Fibroblast of lung (primary cell): ENCODE data around the gene PPP1R9A. TPM values are rescaled to one million over a fixed set of nuclear protein-coding genes. Genes with fewer than 3 reads are reported as not detected.

Experiments
- DNase-seq, 2 donors: peaks; one replicate each; pipeline versions ENCODE4 v3.0.0 to v3.0.0-alpha.2; 2010; ENCODE audit warnings: low read depth in 2 of 2
- H2AFZ ChIP-seq: 2 replicates; pipeline ENCODE4 v1.5.1; 2012; ENCODE audit warnings: low read length, control low read depth, inconsistent platforms
- H3K27ac ChIP-seq: 2 replicates; pipeline ENCODE4 v1.5.1; 2011; ENCODE audit warnings: low read length, control low read depth; ENCODE audit not compliant: insufficient read depth
- H3K27me3 ChIP-seq: 2 replicates; pipeline ENCODE4 v1.5.1; 2011; ENCODE audit warnings: mild to moderate bottlenecking, low read length; ENCODE audit not compliant: control insufficient read depth, insufficient read depth
- H3K36me3 ChIP-seq: 2 replicates; pipeline ENCODE4 v1.5.1; 2011; ENCODE audit warnings: low read length; ENCODE audit not compliant: control insufficient read depth, insufficient read depth
- H3K4me1 ChIP-seq: 2 replicates; pipeline ENCODE4 v1.5.1; 2011; ENCODE audit warnings: low read length; ENCODE audit not compliant: control insufficient read depth, insufficient read depth; ENCODE audit errors: extremely low read depth
- H3K4me2 ChIP-seq: 2 replicates; pipeline ENCODE4 v1.5.1; 2011; ENCODE audit warnings: low read length, control low read depth; ENCODE audit not compliant: insufficient read depth; ENCODE audit errors: extremely low read depth
- H3K4me3 ChIP-seq, 4 experiments: fragments of 200-600 bp in 1 of 4; sonication (generic) in 1 of 4; replicated peaks in 1 of 4; 2 replicates each; pipeline ENCODE4 v1.5.1; 2011 to 2016; ENCODE audit warnings: low read length in 4 of 4, low read depth in 3 of 4, mild to moderate bottlenecking in 3 of 4, control low read depth in 2 of 4, inconsistent platforms in 1 of 4, mixed read lengths in 1 of 4; ENCODE audit not compliant: insufficient read depth in 1 of 4; ENCODE audit errors: control extremely low read depth in 1 of 4
- H3K79me2 ChIP-seq: 2 replicates; pipeline ENCODE4 v1.5.1; 2012; ENCODE audit warnings: mild to moderate bottlenecking, low read length, inconsistent platforms; ENCODE audit not compliant: control insufficient read depth, insufficient read depth
- H3K9ac ChIP-seq: 2 replicates; pipeline ENCODE4 v1.5.1; 2011; ENCODE audit warnings: mild to moderate bottlenecking, low read length, control low read depth; ENCODE audit not compliant: insufficient read depth
- H3K9me3 ChIP-seq: 2 replicates; pipeline ENCODE4 v1.5.1; 2012; ENCODE audit warnings: low read depth, low read length; ENCODE audit not compliant: control insufficient read depth, insufficient read depth
- H4K20me1 ChIP-seq: 2 replicates; pipeline ENCODE4 v1.5.1; 2011; ENCODE audit warnings: low read length; ENCODE audit not compliant: control insufficient read depth, insufficient read depth; ENCODE audit errors: extremely low read depth
- EZH2 ChIP-seq: IDR thresholded peaks from 2 replicates; pipeline ENCODE4 v1.5.1; 2012; ENCODE audit warnings: low read length, control low read depth, mild to moderate bottlenecking; ENCODE audit errors: missing control alignments
- polyA minus RNA-seq: library from RNA; depleted of rRNA, polyadenylated mRNA; stranded (reverse); fragments of >200 nt; gene quantifications from 2 replicates; pipeline ENCODE4 v1.2.3, GENCODE V29; 2011; ENCODE audit warnings: low replicate concordance
- polyA plus RNA-seq, 2 donors: library from polyadenylated mRNA; depleted of rRNA in 1 of 2; stranded (reverse) in 1 of 2; unstranded in 1 of 2; fragments of >200 nt; gene quantifications; 2 replicates each; pipeline ENCODE4 v1.2.1, GENCODE V29; 2011 to 2012; ENCODE audit warnings: missing spikeins in 1 of 2
- total RNA-seq: library from RNA; depleted of rRNA; stranded (reverse); fragments of >200 nt; gene quantifications from 2 replicates; pipeline ENCODE4 v1.2.1, GENCODE V29; 2014
- TF ChIP-seq, protein P1 (sequence below), 2 donors: IDR thresholded peaks in 1 of 2; conservative IDR thresholded peaks in 1 of 2; 1 replicate in 1 of 2; 2 replicates in 1 of 2; pipeline ENCODE4 v1.5.1; 2011 to 2012; ENCODE audit warnings: low read length in 2 of 2, control low read depth in 1 of 2, inconsistent platforms in 1 of 2, low read depth in 1 of 2, mild to moderate bottlenecking in 1 of 2

Gene PPP1R9A
- total RNA-seq (3.1 and 3.3 TPM in 2 replicates), polyA plus RNA-seq (0.38 and 0.68 TPM in 2 replicates), polyA minus RNA-seq (0.08 and 0.30 TPM in 2 replicates)
- polyA plus RNA-seq (2012) = 0.27 and 0.31 TPM in 2 replicates

DNA sequence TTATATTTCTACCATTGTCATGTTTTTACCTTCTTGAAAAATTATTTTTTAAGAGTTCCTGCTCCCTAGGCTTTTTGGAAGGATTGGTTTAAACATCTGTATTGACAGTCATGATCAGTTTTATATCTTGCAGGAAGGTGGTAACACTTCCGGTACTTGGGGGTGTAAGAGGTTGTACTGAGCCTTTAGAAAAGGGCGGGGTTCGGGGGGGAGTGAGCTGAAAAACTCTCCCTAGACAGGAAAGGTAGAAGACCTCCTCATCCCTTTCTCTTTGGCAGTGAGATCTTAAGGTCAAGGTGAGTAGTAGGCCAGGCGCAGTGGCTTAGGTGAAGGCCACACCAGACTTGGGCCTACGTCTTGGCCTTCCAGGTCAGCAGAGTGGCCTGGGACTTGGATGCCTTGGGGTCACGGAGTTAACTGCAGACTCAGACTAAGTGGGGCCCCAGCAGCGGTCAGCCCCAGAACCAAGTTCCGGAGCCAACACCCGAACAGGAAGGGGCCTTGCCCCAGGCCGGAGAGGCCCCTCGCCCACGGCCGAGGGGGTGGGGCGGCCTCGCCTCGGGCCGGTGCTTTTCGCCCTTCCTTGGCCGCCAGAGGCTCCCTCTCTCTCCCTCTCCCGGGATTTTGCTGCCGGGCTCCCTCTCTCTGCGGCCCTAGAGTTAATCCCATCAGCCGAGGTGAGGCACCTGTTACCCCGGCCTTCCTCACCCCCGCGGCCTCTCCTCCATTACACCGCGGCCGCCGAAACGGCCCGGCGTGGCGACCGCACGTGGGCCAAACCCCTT is at the start of gene PPP1R9A:
TSS of gene PPP1R9A (plus strand) at position 569 of the 785 bp plus-strand sequence. CDS start 2,520 bp downstream, outside the sequence.
- Histone ChIP-seq H4K20me1 (no peaks in the 10 kb centered on the region), H3K4me3 (peak within 1 kb of the TSS; percentile 57 to 68 (median 62)), H3K9ac (peak within 1 kb of the TSS; percentile 23), H3K79me2 (no peaks in the 10 kb centered on the region), H2AFZ (peak within 1 kb of the TSS; percentile 93), H3K9me3 (no peaks in the 10 kb centered on the region), H3K27ac (no peak within 1 kb of the TSS), H3K27me3 (peaks cover 4% of the 10 kb centered on the region), H3K4me2 (peak within 1 kb of the TSS; percentile 88), H3K36me3 (no peaks in the 10 kb centered on the region), H3K4me1 (no peaks in the 10 kb centered on the region)
- TF ChIP-seq, protein P1, sequence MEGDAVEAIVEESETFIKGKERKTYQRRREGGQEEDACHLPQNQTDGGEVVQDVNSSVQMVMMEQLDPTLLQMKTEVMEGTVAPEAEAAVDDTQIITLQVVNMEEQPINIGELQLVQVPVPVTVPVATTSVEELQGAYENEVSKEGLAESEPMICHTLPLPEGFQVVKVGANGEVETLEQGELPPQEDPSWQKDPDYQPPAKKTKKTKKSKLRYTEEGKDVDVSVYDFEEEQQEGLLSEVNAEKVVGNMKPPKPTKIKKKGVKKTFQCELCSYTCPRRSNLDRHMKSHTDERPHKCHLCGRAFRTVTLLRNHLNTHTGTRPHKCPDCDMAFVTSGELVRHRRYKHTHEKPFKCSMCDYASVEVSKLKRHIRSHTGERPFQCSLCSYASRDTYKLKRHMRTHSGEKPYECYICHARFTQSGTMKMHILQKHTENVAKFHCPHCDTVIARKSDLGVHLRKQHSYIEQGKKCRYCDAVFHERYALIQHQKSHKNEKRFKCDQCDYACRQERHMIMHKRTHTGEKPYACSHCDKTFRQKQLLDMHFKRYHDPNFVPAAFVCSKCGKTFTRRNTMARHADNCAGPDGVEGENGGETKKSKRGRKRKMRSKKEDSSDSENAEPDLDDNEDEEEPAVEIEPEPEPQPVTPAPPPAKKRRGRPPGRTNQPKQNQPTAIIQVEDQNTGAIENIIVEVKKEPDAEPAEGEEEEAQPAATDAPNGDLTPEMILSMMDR (conservative IDR thresholded peaks at IDR 0.05 in 1 of 2, IDR thresholded peaks at IDR 0.05 in 1 of 2; ENCODE audit: low read depth in 1 of 2, low read length in 2 of 2) = peak; percentile 29 to 40
- TF ChIP-seq EZH2 = no peak
- DNase-seq = peak; percentile 17 to 44

DNA sequence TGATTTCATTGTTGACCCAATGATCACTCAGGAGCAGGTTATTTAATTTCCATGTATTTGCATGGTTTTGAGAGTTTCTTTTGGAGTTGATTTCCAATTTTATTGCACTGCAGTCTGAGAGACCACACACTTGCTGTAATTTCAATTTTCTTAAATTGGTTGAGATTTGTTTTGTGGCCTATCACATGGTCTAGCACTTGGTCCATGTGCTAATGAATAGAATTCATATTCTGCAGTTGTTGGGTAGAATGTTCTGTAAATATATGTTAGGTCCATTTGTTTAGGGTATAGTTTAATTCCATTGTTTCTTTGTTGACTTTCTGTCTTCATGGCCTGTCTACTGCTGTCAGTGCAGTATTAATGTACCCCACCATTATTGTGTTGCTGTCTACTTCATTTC is 36.3 kb upstream of the PPP1R9A start:
- Histone ChIP-seq H3K36me3 (no peaks in the 10 kb centered on the region), H3K79me2 (no peaks in the 10 kb centered on the region), H3K4me3 (no peak overlapping the region), H3K4me2 (no peak overlapping the region), H3K9me3 (no peaks in the 10 kb centered on the region), H3K27ac (no peak overlapping the region), H4K20me1 (no peaks in the 10 kb centered on the region), H2AFZ (no peak overlapping the region), H3K27me3 (no peaks in the 10 kb centered on the region), H3K9ac (no peak overlapping the region), H3K4me1 (no peaks in the 10 kb centered on the region)
- no peak for TF ChIP-seq EZH2
- TF ChIP-seq, protein P1 (conservative IDR thresholded peaks at IDR 0.05 in 1 of 2, IDR thresholded peaks at IDR 0.05 in 1 of 2; ENCODE audit: low read depth in 1 of 2, low read length in 2 of 2) = no peak
- DNase-seq = no peak

DNA sequence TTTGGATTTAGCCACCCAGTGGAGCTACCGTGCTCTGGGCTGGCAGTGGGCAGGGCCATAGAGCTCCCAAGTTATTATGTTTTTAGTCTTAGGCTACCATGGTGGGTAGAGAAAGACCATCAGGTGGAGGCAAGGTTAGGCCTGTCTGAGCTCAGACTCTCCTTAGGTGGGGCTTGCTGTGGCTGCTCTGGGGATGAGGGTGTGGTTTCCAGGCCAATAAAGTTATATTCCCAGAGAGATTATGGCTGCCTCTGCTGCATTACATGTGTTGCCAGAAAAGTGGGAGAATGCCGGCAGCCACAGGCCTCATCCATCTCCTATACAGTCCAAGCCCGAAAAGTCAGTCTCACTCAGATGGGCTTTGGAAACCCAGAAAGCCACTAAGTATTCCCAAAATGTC is 34.2 kb upstream of the PPP1R9A start:
- H3K4me3 ChIP-seq = no peak overlapping the region
- no peaks in the 10 kb centered on the region for H3K36me3 ChIP-seq
- H2AFZ ChIP-seq = no peak overlapping the region
- TF ChIP-seq, protein P1 (conservative IDR thresholded peaks at IDR 0.05 in 1 of 2, IDR thresholded peaks at IDR 0.05 in 1 of 2; ENCODE audit: low read depth in 1 of 2, low read length in 2 of 2) = no peak
- TF ChIP-seq EZH2 = no peak
- H3K4me2 ChIP-seq = no peak overlapping the region
- H3K27me3 ChIP-seq = no peaks in the 10 kb centered on the region
- H3K27ac ChIP-seq = no peak overlapping the region
- no peak overlapping the region for H3K9ac ChIP-seq
- H3K4me1 ChIP-seq = no peaks in the 10 kb centered on the region
- DNase-seq = no peak
- no peaks in the 10 kb centered on the region for H4K20me1 ChIP-seq
- no peaks in the 10 kb centered on the region for H3K79me2 ChIP-seq
- no peaks in the 10 kb centered on the region for H3K9me3 ChIP-seq
